AG04450 (cell line): ENCODE measurements around the gene ENGASE. TPM values are rescaled to one million over a fixed set of nuclear protein-coding genes. Genes with fewer than 3 reads are reported as not detected.

Source experiments
- CTCF ChIA-PET: fragments of 300-600, 350-600 bp; formaldehyde crosslinking; extraction: SDS; loops from one replicate; lab custom pipeline; 2022; ENCODE audit warnings: antibody characterized with exemption, inconsistent platforms; lab: Charles Lee
- POLR2A ChIA-PET: fragments of 350-600 bp; formaldehyde crosslinking; extraction: SDS; loops from one replicate; lab custom pipeline; 2021; ENCODE audit warnings: antibody characterized with exemption, inconsistent platforms; lab: Yijun Ruan, JAX
- DNase-seq: peaks from one replicate; pipeline ENCODE4 v3.0.0-alpha.2; 2011; ENCODE audit warnings: low read depth, low spot score
- H3K27ac ChIP-seq: one replicate; pipeline ENCODE4 v1.5.1; 2012; ENCODE audit warnings: low read depth, low read length, control low read depth
- H3K27me3 ChIP-seq: one replicate; pipeline ENCODE4 v1.6.0; 2012; ENCODE audit warnings: low read length; ENCODE audit not compliant: control insufficient read depth, insufficient read depth
- H3K4me3 ChIP-seq: 2 replicates; pipeline ENCODE4 v1.5.1; 2011; ENCODE audit warnings: mild to moderate bottlenecking, low read depth, low read length, control low read depth
- H3K9me3 ChIP-seq: 2 replicates; pipeline ENCODE4 v1.5.1; 2012; ENCODE audit warnings: low read length; ENCODE audit not compliant: control insufficient read depth, insufficient read depth
- polyA plus RNA-seq: library from polyadenylated mRNA; depleted of rRNA; stranded (reverse); fragments of >200 nt; gene quantifications from 2 replicates; pipeline ENCODE4 v1.2.3, GENCODE V29; 2011
- TF ChIP-seq, protein P1 (sequence below): IDR thresholded peaks from 2 replicates; pipeline ENCODE4 v1.5.1; 2011; ENCODE audit warnings: low read depth, low read length, control low read depth, inconsistent platforms

ENGASE gene
- polyA plus RNA-seq, 1 experiment = 5.9 TPM

DNA sequence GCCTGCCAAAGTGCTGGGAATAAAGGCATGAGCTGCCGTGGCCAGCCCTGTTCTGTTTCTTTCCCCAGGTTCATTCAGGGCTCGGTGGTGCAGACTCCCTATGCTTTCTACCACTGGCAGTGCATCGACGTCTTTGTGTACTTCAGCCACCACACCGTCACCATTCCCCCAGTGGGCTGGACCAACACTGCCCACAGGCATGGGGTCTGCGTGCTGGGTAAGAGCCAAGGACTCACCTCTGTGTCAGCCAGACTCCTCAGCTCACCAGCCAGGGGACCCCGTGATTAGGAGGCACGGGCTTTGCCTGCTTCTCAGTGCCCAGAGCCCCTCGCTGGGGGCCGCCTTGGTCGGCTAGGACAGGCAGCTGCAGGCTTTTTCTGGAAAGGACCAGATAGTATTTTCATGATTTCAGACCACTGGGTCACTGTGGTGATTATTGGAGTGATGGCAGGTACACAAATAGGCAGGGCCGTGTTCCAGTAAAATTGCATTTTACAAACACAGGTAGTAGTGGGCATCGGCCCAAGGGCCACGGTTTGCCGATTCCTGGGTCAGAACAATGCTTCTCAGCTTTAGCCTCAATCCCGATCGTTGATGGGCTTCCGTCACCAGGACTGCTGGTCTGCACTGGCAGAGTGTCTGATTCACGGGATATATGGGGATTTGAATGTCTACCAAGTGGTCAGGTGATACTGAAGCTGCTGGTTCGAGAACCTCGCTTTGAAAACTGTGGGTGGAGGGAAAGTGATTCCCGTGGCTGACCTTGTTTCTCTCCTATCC lies 5.0 kb downstream of the ENGASE start:
- TF ChIP-seq, protein P1, sequence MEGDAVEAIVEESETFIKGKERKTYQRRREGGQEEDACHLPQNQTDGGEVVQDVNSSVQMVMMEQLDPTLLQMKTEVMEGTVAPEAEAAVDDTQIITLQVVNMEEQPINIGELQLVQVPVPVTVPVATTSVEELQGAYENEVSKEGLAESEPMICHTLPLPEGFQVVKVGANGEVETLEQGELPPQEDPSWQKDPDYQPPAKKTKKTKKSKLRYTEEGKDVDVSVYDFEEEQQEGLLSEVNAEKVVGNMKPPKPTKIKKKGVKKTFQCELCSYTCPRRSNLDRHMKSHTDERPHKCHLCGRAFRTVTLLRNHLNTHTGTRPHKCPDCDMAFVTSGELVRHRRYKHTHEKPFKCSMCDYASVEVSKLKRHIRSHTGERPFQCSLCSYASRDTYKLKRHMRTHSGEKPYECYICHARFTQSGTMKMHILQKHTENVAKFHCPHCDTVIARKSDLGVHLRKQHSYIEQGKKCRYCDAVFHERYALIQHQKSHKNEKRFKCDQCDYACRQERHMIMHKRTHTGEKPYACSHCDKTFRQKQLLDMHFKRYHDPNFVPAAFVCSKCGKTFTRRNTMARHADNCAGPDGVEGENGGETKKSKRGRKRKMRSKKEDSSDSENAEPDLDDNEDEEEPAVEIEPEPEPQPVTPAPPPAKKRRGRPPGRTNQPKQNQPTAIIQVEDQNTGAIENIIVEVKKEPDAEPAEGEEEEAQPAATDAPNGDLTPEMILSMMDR = no peak
- Histone ChIP-seq H3K9me3 (no peaks in the 10 kb centered on the region), H3K4me3 (no peak overlapping the region), H3K27ac (no peak overlapping the region), H3K27me3 (no peaks in the 10 kb centered on the region)
- ChIA-PET POLR2A (no interaction called here), CTCF (interaction anchor here (0.8 to 1.4 kb wide), 3 partner anchors 8 to 321 kb away, joined by 3 to 4 read pairs (median 3); no protein-coding TSS in a partner anchor)
- DNase-seq = no peak

GRCh38 chr17:79080349-79080748 lies 5.7 kb downstream of the ENGASE start:
- ChIA-PET CTCF (no interaction called here), POLR2A (no interaction called here)
- Histone ChIP-seq H3K4me3 (no peak overlapping the region), H3K27me3 (no peaks in the 10 kb centered on the region), H3K9me3 (no peaks in the 10 kb centered on the region), H3K27ac (no peak overlapping the region)
- DNase-seq = no peak
- TF ChIP-seq, protein P1 = no peak

DNA sequence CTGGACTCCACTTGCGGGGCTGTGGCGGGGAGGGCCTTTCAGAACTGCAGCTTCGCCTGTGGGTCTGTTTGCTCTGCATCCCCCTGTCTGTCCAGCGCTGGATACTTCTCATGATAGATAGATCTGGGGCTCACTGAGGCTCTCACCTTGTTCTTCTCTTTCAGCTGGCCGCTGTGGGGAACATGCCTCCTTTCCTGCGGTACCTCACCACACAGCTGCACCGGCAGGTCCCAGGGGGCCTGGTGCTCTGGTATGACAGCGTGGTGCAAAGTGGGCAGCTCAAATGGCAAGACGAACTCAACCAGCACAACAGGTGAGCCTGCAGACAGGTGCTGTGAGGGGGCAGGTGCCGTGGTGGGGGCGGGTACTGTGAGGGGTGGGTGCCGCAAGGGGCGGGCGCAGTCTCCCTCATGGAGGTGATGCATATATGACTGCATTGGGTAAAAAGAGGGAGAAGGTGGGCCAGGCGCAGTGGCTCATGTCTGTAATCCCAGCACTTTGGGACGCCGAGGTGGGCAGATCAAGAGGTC lies 6.2 kb downstream of the ENGASE start:
- POLR2A ChIA-PET = no interaction called here
- Histone ChIP-seq H3K4me3 (no peak overlapping the region), H3K9me3 (no peaks in the 10 kb centered on the region), H3K27me3 (no peaks in the 10 kb centered on the region), H3K27ac (no peak overlapping the region)
- DNase-seq = no peak
- TF ChIP-seq, protein P1 = no peak
- CTCF ChIA-PET = interaction anchor here (2.9 to 11.0 kb wide), 2 partner anchors 60 to 312 kb away, joined by 35 to 221 read pairs; no protein-coding TSS in a partner anchor

DNA sequence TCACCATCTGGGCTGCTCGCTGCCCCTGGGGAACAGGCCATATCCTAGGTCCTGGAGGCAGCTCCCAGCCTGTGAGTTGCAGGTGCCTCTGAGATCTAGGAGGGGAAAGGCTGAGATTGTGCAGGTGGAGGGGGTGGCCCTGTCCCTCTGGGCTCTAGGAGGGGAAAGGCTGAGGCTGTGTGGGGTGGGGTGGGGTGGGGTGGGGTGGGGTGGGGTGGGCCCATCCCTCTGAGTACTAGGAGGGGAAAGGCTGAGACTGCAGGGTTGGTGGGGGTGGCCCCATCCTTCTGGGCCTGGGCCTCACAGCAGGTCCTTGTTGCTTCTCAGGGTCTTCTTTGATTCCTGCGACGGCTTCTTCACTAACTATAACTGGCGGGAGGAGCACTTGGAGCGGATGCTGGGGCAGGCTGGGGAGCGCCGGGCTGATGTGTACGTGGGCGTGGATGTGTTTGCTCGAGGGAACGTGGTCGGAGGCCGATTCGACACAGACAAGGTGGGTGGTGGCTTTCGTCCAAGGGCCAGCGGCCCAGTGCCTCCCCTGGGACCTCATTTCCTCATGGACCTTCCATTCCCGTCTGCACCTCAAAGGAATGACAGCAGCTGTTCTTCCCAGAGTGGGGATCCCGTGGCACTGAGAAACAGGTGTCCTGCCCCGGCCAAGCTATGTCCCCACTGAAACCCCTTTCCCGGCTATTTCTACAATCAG lies 7.1 kb downstream of the ENGASE start:
- CTCF ChIA-PET = interaction anchor here (0.6 to 11.0 kb wide), 17 partner anchors 8 to 319 kb away, joined by 3 to 221 read pairs (median 6); partner anchors contain the start of gene ENGASE
- H3K9me3 ChIP-seq = no peaks in the 10 kb centered on the region
- H3K27me3 ChIP-seq = no peaks in the 10 kb centered on the region
- TF ChIP-seq, protein P1 = no peak
- H3K27ac ChIP-seq = no peak overlapping the region
- H3K4me3 ChIP-seq = no peak overlapping the region
- no peak for DNase-seq
- POLR2A ChIA-PET = no interaction called here
